ENCODE results near the gene PRRC2A. TPM values are rescaled to one million over a fixed set of nuclear protein-coding genes. Genes with fewer than 3 reads are reported as not detected.

Gene PRRC2A
- total RNA-seq, 1 experiment from 2014 or later: 383 TPM

- Histone ChIP-seq H3K23me2 (ENCODE audit: insufficient read length, low read depth, low read length, poor library complexity, severe bottlenecking) (peaks cover 24% of the 10 kb centered on the region), H2BK15ac (ENCODE audit: low read depth, low read length) (no peak within 1 kb of the TSS), H3T11ph (ENCODE audit: low read length) (no peak within 1 kb of the TSS), H3K79me1 (ENCODE audit: insufficient read depth, low read depth, low read length, poor library complexity, severe bottlenecking) (peaks cover 11% of the 10 kb centered on the region), H3K23ac (ENCODE audit: insufficient read length, low read depth, low read length) (no peak within 1 kb of the TSS), H2BK5ac (ENCODE audit: insufficient read length, low read length) (peak within 1 kb of the TSS; percentile 17), H2BK120ac (ENCODE audit: low read depth, low read length, poor library complexity, severe bottlenecking) (no peak within 1 kb of the TSS), H3K9ac (ENCODE audit: extremely low read depth, insufficient read length, low read length) (peak within 1 kb of the TSS; percentile 89), H3K79me2 (ENCODE audit: insufficient read depth, low read length) (peaks cover 6% of the 10 kb centered on the region; the same call in 1 of the 2 replicates), H4K5ac (ENCODE audit: insufficient read length, low read depth, low read length) (peak within 1 kb of the TSS; percentile 41), H3K27me3 (ENCODE audit: insufficient read depth, low read length) (no peaks in the 10 kb centered on the region), H3K56ac (ENCODE audit: insufficient read length, low read depth, low read length) (peak within 1 kb of the TSS; percentile 38), H2BK12ac (ENCODE audit: insufficient read length, low read depth, low read length) (no peak within 1 kb of the TSS), H3K4me2 (ENCODE audit: insufficient read depth, insufficient read length, low read length) (peak within 1 kb of the TSS; percentile 96), H2BK20ac (ENCODE audit: low read depth, low read length, poor library complexity, severe bottlenecking) (no peak within 1 kb of the TSS), H3K9me3 (ENCODE audit: control insufficient read depth, low read depth, low read length) (no peaks in the 10 kb centered on the region), H3K27ac (ENCODE audit: insufficient read length, low read depth, low read length) (peak within 1 kb of the TSS; percentile 87), H4K8ac (replicated peaks; ENCODE audit: insufficient read length, low read depth, low read length) (no peak within 1 kb of the TSS), H3K4ac (ENCODE audit: low read depth, low read length) (no peak within 1 kb of the TSS), H2AK5ac (ENCODE audit: insufficient read length, low read length) (no peak within 1 kb of the TSS), H3K4me1 (ENCODE audit: insufficient read depth, low read length) (no peaks in the 10 kb centered on the region), H4K91ac (ENCODE audit: insufficient read length, low read depth, low read length) (no peak within 1 kb of the TSS), H3K14ac (ENCODE audit: insufficient read depth, low read length) (peak within 1 kb of the TSS; percentile 66), H3K18ac (ENCODE audit: insufficient read length, low read depth, low read length) (peak within 1 kb of the TSS; percentile 81), H2AFZ (ENCODE audit: low read length) (no peak within 1 kb of the TSS), H4K20me1 (ENCODE audit: control insufficient read depth, insufficient read depth, insufficient read length) (no peaks in the 10 kb centered on the region)
- Mint-ChIP-seq H3K27me3 (ENCODE audit: low read depth) (no peaks in the 10 kb centered on the region; the same call in 1 of the 2 replicates), H3K36me3 (ENCODE audit: insufficient read depth in 1 of 3, low read depth in 3 of 3) (peaks cover 47 to 73% (median 63%) of the 10 kb centered on the region in 3 experiments), H3K27ac (peak within 1 kb of the TSS; percentile 99), H3K4me3 (peak within 1 kb of the TSS; percentile 99), H3K4me1 (peaks cover 30 to 37% of the 10 kb centered on the region in 2 experiments), H3K9me3 (no peaks in the 10 kb centered on the region)
- DNase-seq: peak; percentile 82
- WGBS (ENCODE audit: extremely low coverage, insufficient read length, low lambda C conversion rate): no CpG with 5 or more reads among the region's 39 CpGs
- TF ChIP-seq, protein P1, sequence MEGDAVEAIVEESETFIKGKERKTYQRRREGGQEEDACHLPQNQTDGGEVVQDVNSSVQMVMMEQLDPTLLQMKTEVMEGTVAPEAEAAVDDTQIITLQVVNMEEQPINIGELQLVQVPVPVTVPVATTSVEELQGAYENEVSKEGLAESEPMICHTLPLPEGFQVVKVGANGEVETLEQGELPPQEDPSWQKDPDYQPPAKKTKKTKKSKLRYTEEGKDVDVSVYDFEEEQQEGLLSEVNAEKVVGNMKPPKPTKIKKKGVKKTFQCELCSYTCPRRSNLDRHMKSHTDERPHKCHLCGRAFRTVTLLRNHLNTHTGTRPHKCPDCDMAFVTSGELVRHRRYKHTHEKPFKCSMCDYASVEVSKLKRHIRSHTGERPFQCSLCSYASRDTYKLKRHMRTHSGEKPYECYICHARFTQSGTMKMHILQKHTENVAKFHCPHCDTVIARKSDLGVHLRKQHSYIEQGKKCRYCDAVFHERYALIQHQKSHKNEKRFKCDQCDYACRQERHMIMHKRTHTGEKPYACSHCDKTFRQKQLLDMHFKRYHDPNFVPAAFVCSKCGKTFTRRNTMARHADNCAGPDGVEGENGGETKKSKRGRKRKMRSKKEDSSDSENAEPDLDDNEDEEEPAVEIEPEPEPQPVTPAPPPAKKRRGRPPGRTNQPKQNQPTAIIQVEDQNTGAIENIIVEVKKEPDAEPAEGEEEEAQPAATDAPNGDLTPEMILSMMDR (conservative IDR thresholded peaks at IDR 0.05): no peak
Measured at GRCh38 chr6:31664790-31665500, 44.4 kb downstream of the PRRC2A start, which contains the start of gene GPANK1. Gene GPANK1 (minus strand): TSS chr6:31664997. CDS start chr6:31664478, 519 bp downstream.

Data from H9 (cell line).